ENCODE results near the gene RSU1.

DNA sequence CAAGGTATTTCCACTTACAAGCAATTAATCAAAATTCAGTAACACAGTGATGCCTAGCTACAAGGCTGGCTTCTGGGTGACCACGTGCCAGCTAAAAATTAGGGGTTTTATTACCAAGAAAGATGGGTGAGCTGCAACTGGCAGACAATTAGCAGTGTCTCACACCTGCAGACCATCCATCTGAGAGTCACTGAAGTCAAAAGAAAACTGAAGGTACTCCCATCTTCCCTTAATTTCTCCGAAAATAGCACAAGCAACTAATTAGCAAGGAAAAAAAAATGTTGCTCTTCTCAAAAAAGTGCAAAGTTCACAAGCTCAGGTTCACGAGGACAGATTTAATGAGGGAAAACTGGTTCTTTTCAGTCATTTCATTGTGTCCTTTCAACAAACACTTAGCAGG is 28.4 kb downstream of the RSU1 start:
- TF ChIP-seq POLR2A (IDR thresholded peaks at IDR 0.05), result no peak
- TF ChIP-seq, protein P1, sequence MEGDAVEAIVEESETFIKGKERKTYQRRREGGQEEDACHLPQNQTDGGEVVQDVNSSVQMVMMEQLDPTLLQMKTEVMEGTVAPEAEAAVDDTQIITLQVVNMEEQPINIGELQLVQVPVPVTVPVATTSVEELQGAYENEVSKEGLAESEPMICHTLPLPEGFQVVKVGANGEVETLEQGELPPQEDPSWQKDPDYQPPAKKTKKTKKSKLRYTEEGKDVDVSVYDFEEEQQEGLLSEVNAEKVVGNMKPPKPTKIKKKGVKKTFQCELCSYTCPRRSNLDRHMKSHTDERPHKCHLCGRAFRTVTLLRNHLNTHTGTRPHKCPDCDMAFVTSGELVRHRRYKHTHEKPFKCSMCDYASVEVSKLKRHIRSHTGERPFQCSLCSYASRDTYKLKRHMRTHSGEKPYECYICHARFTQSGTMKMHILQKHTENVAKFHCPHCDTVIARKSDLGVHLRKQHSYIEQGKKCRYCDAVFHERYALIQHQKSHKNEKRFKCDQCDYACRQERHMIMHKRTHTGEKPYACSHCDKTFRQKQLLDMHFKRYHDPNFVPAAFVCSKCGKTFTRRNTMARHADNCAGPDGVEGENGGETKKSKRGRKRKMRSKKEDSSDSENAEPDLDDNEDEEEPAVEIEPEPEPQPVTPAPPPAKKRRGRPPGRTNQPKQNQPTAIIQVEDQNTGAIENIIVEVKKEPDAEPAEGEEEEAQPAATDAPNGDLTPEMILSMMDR (IDR thresholded peaks at IDR 0.05 in 8 of 11, conservative IDR thresholded peaks at IDR 0.05 in 3 of 11), result no peak
- no peak for TF ChIP-seq POLR2AphosphoS5 (IDR thresholded peaks at IDR 0.05)

All from spleen (tissue), 7 donors.